ENCODE results near the gene NPPA. TPM values are rescaled to one million over a fixed set of nuclear protein-coding genes. Genes with fewer than 3 reads are reported as not detected.
A peak's percentile ranks its signal among the peaks of the same experiment; 100 is the strongest.

Gene NPPA
- total RNA-seq, 3 donors from 2014 or later (not counting 1 experiment from before 2014, with no cell fraction given) = not detected

DNA sequence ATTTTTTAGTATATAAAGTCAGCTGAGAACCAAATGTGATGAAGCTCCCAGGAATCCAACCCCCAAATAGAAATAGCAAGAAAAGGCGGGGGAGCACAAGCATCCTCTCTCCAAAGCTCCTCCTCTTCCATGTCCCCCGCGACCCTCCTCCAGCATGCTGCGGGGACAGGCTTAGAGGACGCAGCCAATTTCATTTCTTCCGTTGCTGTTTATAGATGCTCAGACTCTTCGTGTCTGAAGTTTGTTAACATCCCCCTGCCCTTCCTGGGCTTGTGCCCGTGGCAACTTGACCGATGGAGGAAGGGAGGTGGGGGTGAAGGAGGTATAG lies 754 bp upstream of the NPPA start:
- H3K27ac ChIP-seq (ENCODE audit: low read length) = no peak overlapping the region
- Mint-ChIP-seq H3K4me3 (no peak overlapping the region), H3K9me3 (no peaks in the 10 kb centered on the region), H3K36me3 (no peaks in the 10 kb centered on the region), H3K4me1 (no peaks in the 10 kb centered on the region), H3K27ac (no peak overlapping the region), H3K27me3 (ENCODE audit: low read depth in 2 of 2) (peaks cover 0 to 5% of the 10 kb centered on the region in 2 donors)
- H3K4me1 ChIP-seq (ENCODE audit: control insufficient read depth, insufficient read depth, low read length) = no peaks in the 10 kb centered on the region
- H3K9me3 ChIP-seq (ENCODE audit: control insufficient read depth, insufficient read depth, low read length) = no peaks in the 10 kb centered on the region
- no peaks in the 10 kb centered on the region for H3K27me3 ChIP-seq (ENCODE audit: control insufficient read depth, insufficient read depth, low read length)
- DNase-seq (no peak), ATAC-seq (no peak)
- H3K36me3 ChIP-seq (ENCODE audit: control insufficient read depth, insufficient read depth, low read length) = peaks cover 5% of the 10 kb centered on the region
- TF ChIP-seq, protein P1, sequence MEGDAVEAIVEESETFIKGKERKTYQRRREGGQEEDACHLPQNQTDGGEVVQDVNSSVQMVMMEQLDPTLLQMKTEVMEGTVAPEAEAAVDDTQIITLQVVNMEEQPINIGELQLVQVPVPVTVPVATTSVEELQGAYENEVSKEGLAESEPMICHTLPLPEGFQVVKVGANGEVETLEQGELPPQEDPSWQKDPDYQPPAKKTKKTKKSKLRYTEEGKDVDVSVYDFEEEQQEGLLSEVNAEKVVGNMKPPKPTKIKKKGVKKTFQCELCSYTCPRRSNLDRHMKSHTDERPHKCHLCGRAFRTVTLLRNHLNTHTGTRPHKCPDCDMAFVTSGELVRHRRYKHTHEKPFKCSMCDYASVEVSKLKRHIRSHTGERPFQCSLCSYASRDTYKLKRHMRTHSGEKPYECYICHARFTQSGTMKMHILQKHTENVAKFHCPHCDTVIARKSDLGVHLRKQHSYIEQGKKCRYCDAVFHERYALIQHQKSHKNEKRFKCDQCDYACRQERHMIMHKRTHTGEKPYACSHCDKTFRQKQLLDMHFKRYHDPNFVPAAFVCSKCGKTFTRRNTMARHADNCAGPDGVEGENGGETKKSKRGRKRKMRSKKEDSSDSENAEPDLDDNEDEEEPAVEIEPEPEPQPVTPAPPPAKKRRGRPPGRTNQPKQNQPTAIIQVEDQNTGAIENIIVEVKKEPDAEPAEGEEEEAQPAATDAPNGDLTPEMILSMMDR (IDR thresholded peaks at IDR 0.05) = no peak
- 95% methylated on average over 9 of the region's 9 CpGs for WGBS (ENCODE audit: insufficient coverage)
- H3K4me3 ChIP-seq (ENCODE audit: low read length) = no peak overlapping the region
- intact Hi-C loops (cut with micrococcal nuclease) = no loop called here

DNA sequence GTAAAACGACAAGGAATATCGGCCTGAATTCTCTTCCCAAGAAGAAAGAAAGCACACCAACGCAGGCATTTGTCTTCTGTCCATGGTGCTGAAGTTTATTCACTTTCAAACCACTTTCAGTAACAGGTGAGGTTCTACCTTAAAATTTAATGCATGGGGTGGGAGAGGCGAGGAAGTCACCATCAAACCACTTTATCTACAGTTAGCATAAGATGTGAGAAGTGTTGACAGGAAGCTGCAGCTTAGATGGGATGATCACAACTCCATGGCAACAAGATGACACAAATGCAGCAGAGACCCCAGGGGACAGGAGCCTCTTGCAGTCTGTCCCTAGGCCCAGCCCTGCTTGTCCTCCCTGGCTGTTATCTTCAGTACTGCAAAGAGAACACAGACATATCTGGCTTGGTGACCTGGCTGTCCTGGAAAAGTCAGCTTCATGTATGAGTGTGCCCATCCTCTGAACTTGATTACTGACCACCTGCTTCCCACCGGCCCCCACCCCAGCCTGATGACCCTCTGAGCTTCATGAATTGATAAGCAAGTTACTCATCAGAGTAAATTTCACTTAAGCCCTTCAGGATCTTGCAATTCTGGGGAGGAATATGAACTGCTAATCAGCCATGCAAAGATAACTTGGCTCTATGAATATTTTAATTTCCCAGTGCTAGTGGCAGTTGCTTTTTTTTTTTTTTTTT lies 1.8 kb downstream of the NPPA start:
- Histone ChIP-seq H3K27ac (ENCODE audit: low read length) (no peak overlapping the region), H3K4me3 (ENCODE audit: low read length) (no peak overlapping the region), H3K9me3 (ENCODE audit: control insufficient read depth, insufficient read depth, low read length) (no peaks in the 10 kb centered on the region), H3K27me3 (ENCODE audit: control insufficient read depth, insufficient read depth, low read length) (no peaks in the 10 kb centered on the region), H3K36me3 (ENCODE audit: control insufficient read depth, insufficient read depth, low read length) (peaks cover 19% of the 10 kb centered on the region), H3K4me1 (ENCODE audit: control insufficient read depth, insufficient read depth, low read length) (peaks cover 7% of the 10 kb centered on the region)
- H3K27me3 Mint-ChIP-seq (ENCODE audit: low read depth in 2 of 2) = no peaks in the 10 kb centered on the region
- TF ChIP-seq, protein P1 (IDR thresholded peaks at IDR 0.05) = no peak
- intact Hi-C loops (cut with micrococcal nuclease) = no loop called here
- H3K36me3 Mint-ChIP-seq = no peaks in the 10 kb centered on the region
- H3K4me1 Mint-ChIP-seq = peaks cover 0 to 5% of the 10 kb centered on the region in 2 donors
- H3K27ac Mint-ChIP-seq = no peak overlapping the region
- WGBS (ENCODE audit: insufficient coverage) = 83% methylated on average over 4 of the region's 5 CpGs
- H3K4me3 Mint-ChIP-seq = no peak overlapping the region
- peak in 1 of 3 donors; percentile 24 for ATAC-seq
- peak in 1 of 2 donors; percentile 50 for DNase-seq
- H3K9me3 Mint-ChIP-seq = no peaks in the 10 kb centered on the region

DNA sequence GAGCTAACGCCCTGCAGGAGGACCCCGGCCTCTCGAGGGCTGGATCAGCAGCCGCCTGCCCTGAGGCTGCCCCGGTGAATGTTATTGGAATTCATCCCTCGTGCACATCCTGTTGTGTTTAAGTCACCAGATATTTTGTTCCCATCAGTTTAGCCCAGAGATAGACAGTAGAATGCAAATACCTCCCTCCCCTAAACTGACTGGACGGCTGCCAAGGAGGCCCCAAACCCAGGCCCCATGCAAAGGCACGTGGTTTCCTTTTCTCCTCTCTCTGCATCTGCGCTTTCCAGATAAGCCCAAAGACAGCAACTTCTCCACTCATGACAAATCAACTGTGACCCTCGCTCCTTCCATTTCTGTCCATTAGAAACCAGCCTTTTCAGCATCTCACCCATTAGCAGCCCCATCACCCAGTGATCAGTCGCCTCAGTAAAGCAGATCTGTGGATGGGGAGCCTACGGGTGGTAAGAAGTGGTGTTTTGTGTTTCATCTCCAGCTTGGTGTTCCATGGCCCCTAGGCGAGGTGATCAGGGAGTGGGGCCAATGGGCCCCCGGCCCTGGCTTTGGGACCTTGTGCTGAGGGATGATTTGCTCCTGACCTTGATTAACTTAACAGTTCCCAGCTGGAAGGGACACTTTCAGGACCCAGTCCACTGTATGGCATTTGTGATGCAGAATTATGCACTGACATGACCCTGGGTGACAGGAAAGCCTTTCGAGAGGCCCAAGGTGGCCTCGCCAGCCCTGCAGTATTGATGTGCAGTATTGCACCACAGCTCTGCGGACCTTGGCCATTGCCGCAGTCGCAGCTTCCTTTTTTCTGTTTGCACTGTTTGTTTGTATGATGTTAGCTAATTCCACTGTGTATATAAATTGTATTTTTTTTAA lies 5.2 kb downstream of the NPPA start:
- Histone ChIP-seq H3K4me3 (ENCODE audit: low read length) (no peak overlapping the region), H3K4me1 (ENCODE audit: control insufficient read depth, insufficient read depth, low read length) (peaks cover 7% of the 10 kb centered on the region), H3K9me3 (ENCODE audit: control insufficient read depth, insufficient read depth, low read length) (no peaks in the 10 kb centered on the region), H3K36me3 (ENCODE audit: control insufficient read depth, insufficient read depth, low read length) (peaks cover 45% of the 10 kb centered on the region), H3K27ac (ENCODE audit: low read length) (no peak overlapping the region), H3K27me3 (ENCODE audit: control insufficient read depth, insufficient read depth, low read length) (no peaks in the 10 kb centered on the region)
- ATAC-seq = no peak
- no peaks in the 10 kb centered on the region for H3K9me3 Mint-ChIP-seq
- TF ChIP-seq, protein P1 (IDR thresholded peaks at IDR 0.05) = no peak
- 52% methylated on average over 19 of the region's 19 CpGs for WGBS (ENCODE audit: insufficient coverage)
- peaks cover 5 to 11% of the 10 kb centered on the region in 2 donors for H3K4me1 Mint-ChIP-seq
- no peaks in the 10 kb centered on the region for H3K27me3 Mint-ChIP-seq (ENCODE audit: low read depth in 2 of 2)
- intact Hi-C loops (cut with micrococcal nuclease) = no loop called here
- H3K4me3 Mint-ChIP-seq = no peak overlapping the region
- no peak overlapping the region for H3K27ac Mint-ChIP-seq
- H3K36me3 Mint-ChIP-seq = no peaks in the 10 kb centered on the region
- no peak for DNase-seq

Data from natural killer cell (primary cell).